NCI-H187 (cell line): ENCODE measurements around the gene GAREM2.

Source experiments
- DNase-seq, 2 experiments: peaks; one replicate each; lab custom pipeline; 2025; lab: John Stamatoyannopoulos, UW

Gene GAREM2

GRCh38 chr2:26237868-26238267, 65.0 kb downstream of the GAREM2 start:
- DNase-seq, result no peak

GRCh38 chr2:26238311-26238958, 65.5 kb downstream of the GAREM2 start:
- DNase-seq, result no peak
